Ovary (tissue), 3 donors: Measurements from ENCODE around the gene CNTNAP4.

Experiments used
- CTCF ChIP-seq, 3 donors: fragments of 450-650 bp in 2 of 3; fragments of 200-600 bp in 1 of 3; IDR thresholded peaks; one replicate each; pipeline versions ENCODE4 v1.5.1 to v1.8.0; 2016 to 2022; ENCODE audit warnings: antibody characterized with exemption in 3 of 3, mild to moderate bottlenecking in 1 of 3
- EP300 ChIP-seq: sonication (generic); formaldehyde crosslinking; IDR thresholded peaks from one replicate; pipeline ENCODE4 v1.6.1; 2017; ENCODE audit warnings: antibody characterized with exemption
- POLR2A ChIP-seq: fragments of 450-650 bp; IDR thresholded peaks from one replicate; pipeline ENCODE4 v1.6.1; 2017; ENCODE audit warnings: antibody characterized with exemption, mild to moderate bottlenecking, moderate library complexity
- donor health status: DM: no; HTN: no; CAD: no.

DNA sequence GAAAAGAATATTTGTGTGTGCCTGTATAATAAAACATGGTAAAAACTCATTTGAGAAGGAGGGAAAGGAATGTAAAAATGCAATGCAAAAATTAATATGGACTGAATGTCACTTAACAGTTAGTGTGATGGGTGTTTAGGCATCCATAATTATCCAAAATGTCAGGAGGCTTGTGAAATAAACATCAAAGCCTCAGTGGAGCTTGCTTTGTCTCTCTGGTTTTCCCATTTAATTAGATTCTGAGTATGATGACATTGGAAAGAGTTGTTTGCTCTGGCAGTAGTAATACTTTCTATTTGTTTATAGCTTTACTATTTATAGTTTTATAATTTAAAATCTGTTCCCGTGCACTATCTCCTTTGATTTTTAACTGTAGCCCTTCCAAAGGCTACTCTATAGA, 51.9 kb downstream of the CNTNAP4 start:
- TF ChIP-seq POLR2A (no peak), CTCF (IDR thresholded peaks at IDR 0.05) (no peak), EP300 (no peak)
